Measurements from ENCODE around the gene CAMKMT. TPM values are rescaled to one million over a fixed set of nuclear protein-coding genes. Genes with fewer than 3 reads are reported as not detected.
"Not testable (repeated sequence)": the region's sequence is repeated elsewhere in the genome, so short reads cannot be mapped to it uniquely, and the experiment has no call there.

Gene CAMKMT
- polyA plus RNA-seq, 10 donors, result 3.5 to 8.9 (median 5.9) TPM

DNA sequence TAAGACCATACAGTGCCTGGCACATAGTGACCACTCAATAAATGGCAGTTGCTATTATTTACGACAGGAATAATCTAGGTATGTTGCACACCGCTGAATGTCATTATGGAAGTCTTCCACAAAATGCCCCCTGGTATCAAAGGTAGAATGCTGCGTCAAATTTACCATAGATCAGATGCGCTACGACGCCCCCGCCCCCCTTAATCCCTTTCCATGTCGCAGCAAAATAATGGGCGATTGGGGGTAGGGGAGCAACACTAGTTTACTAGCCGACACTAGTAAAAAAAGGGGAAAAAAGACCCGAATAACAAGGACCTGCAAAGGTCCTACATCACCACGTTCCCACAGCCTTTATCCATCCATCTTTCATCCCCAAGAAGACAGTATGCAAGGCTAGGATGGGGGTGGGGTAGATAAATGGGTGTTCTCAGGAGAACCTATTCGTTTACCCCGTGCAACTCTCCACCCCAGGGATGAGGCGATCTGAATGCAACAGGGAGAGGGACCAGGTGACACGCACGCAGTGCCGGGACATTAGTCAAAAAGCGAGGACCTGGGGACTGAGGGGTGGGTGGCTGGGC is 908 bp upstream of the CAMKMT start:
- peak in 1 of 3 donors; percentile 30 for DNase-seq

DNA sequence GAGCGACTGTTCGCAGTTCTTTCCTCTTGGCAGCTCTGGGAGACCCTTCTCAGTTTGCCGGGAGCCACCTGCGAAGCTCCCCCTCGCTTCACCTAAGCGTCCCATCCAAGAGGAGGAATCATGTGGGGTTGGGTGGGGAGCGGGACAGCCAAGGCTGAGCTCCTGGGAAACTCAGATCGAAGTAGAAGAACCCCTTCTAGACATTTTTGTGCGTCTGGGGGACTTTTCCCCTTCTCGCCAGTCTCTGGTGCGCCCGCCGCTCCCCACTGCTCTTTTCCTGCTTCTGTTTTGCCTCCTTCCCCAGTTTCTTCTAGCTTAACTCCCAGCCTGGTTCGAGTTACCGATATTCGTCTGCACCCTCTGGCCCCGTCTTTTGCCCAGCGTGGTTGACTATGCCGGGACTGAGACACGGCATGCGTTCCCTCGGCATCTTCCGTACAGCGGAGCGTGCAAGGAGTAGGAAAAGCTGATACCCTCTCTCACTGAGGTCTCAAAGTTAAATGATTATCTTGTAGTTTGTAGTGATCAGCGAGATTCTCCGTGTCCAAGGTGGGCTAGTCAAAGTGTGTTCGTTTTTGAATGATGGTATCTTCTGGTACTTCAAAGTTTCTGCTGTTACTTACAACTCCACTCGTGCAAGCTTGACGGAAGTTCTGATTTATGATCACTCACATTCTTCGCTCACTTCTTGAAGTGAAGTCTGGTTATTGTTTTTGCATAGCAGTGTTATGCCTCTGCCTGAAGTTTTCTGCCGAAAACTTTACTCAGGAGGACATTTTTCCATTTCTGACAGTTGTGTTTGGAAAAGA is 664 bp downstream of the CAMKMT start:
- DNase-seq, result peak; percentile 34 to 81 (median 47)

DNA sequence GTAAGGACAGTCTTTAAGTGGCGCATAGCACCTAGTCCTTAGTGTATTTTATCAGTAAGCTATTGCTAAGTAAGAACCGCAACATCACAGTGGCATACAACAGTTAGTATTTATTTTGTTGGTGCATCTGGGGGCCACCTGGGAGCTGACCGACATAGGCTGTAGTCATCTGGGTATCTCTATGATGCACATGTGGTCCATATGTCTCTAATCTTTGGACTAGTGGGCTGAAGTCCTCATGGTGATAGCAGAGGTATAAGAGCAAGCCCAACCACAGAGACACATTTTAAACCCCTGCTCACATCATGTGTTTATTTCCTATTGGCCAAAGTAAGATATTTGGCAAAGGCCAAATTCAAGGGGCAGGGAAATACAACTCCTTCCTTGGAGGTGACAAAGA is 2.9 kb downstream of the CAMKMT start:
- DNase-seq, result no peak

DNA sequence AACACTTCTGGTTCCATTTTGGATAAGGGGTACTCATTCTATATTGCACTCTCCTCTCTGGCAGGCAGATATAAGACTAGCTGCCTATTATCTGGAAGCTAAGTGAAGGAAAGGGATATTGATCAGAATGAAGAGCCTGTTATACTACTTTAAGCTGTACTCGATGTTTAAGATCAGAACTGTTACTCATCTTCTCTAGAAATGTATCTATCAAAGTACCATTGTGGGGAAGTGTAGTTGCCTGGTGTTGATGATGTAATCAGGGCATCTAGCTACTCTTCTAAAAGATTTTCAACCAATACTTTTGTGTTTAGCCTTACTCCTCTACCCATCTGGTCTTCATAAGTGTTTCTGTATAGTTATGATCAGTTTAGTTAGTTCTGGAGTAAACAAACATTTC is 5.8 kb downstream of the CAMKMT start:
- no peak for DNase-seq

DNA sequence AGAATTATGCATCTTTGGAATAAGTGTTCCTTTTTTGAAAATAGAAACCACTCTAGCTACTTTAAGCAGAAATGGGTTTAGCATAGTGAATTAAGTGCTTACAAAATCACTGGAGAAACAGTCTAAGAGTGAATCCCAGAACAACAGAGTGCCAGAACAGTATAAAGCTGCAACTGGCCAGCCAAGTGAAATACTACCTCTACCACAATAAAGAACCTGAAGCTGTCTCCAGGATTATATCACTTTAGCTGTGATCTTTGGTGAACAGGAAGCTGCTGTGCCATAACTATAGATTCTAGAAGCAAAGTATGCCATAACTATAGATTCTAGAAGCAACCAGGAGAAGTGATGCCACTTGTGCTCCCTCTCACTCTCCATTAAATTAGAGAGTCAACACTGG is 7.6 kb downstream of the CAMKMT start:
- DNase-seq, result no peak

DNA sequence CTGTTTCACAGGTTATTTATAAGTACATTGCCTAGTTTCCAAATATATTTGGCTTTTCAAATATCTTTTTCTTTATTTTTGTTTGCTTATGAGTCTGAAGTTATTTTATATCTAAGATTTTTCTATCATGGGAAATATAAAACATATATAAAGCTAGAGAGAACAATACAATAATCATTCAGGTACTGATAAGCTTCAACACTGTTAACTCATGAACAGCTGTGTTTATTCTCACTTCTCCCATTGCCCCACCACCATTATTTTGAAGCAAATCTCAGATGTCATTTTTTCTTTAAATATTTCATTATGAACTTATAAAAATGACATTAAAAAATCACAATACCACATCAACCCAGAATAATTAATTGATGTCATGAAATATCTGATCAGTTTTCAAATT is 9.7 kb downstream of the CAMKMT start:
- DNase-seq, result no peak

DNA sequence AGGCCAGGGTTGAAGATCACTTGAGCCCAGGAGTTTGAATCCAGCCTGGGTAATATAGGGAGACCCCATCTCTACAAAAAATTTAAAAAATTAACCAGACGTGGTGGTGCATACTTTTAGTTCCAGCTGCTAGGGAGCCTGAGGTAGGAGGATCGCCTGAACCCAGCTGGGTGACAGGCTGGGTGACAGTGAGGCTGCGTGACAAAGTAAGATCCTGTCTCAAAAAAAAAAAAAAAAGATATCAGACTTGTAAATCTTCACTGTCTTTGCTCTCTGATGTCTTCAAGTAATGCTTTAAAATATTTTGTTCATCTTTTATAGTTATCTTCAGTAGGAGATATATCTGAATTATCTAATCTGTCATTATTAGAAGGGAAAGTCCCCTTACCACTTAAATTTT is 10.5 kb downstream of the CAMKMT start:
- no peak for DNase-seq

DNA sequence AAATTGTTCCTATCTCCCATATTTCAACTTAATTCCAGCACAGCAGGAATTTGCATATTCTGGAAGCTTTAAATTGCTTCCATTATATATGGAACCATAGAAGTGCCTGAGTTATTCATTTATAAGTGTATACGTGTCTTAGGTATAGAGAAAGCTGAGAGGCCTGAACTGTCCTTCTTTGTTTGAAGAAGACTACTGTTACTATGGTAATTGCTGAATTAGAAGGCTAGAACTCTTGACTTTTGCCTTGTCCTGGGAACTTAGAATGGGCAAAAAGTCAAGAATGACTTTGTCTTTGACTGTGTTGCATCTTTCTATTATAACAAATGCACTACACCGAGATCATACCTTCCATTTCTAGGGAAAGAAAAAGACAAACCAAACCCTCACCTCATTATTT is 15.7 kb downstream of the CAMKMT start:
- DNase-seq, result no peak

DNA sequence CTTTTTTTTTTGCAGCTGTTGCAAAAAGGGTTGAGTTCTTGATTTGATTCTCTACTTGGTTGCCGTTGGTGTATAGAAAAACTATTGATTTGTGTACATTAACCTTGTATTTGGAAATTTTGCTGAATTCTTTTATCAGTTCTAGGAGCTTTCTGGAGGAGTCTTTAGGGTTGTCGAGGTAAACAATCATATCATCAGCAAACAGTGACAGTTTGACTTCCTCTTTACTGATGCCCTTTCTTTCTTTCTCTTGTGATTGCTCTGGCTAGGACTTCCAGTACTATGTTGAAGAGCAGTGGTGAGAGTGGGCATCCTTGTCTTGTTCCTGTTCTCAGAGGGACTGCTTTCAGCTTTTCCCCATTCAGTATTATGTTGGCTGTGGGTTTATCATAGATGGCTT is 23.5 kb downstream of the CAMKMT start:
- not testable (repeated sequence) for DNase-seq

DNA sequence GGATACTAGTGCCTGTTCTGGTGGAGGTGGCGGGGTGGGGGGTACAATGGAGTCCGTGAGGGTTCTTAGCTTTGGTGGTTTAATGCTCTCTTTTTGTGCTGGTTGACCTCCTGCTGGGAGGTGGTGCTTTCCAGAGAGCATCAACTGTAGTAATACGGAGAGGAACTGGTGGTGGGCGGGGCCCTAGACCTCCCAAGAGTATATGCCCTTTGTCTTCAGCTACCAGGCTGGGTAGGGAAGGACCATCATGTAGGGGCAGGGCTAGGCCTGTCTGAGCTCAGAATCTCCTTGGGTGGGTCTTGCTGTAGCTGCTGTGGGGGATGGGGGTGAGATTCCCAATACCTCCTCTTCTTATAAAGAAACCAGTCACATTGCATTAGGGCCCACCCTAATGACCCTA is 27.1 kb downstream of the CAMKMT start:
- DNase-seq, result no peak

DNA sequence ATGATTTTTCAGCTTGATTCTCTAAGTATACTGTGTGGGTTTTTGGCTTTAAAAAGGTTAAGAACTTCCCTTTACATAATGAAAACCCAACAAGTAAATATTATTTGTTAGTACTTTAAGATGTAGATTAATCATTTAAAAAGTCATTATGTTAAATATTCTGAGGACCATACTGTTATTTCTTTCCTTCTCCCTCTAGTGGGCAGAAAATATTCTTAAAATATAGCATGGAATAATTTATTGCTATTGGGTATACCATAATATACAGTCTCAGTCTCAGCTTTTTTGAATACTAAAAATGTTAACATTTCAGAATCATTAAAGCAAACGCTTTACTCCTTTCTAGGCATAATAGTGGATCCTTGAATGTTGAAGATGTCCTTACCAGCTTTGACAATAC is 28.1 kb downstream of the CAMKMT start:
- no peak for DNase-seq

DNA sequence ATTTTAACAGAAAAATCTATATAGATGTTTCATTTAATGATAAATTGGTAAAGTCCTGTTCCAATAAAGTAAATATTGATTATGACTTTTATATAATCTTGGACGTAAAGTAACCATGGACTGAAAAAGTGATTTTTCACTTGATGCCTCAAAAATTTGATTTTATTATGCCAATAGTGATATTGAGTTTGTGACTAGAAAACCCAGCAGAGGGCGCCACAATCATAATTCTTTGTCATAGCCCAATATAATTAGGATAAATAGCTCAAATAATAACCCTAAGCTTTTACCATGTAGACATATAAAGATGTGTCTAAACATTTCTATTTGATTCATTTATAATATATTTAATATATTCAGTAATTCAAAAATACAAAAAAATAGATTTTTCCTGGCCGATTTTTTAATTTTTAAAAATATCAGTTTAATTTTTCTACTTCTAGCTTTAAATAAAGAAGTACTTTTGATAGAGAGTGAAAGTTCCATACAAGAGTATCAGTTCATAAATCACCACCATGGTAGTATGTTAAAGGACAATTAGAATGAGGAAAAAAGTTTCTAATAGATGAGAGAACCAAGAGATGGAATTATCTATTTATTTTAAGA is 30.7 kb downstream of the CAMKMT start:
- DNase-seq, result peak; percentile 23 to 44 (median 40)

DNA sequence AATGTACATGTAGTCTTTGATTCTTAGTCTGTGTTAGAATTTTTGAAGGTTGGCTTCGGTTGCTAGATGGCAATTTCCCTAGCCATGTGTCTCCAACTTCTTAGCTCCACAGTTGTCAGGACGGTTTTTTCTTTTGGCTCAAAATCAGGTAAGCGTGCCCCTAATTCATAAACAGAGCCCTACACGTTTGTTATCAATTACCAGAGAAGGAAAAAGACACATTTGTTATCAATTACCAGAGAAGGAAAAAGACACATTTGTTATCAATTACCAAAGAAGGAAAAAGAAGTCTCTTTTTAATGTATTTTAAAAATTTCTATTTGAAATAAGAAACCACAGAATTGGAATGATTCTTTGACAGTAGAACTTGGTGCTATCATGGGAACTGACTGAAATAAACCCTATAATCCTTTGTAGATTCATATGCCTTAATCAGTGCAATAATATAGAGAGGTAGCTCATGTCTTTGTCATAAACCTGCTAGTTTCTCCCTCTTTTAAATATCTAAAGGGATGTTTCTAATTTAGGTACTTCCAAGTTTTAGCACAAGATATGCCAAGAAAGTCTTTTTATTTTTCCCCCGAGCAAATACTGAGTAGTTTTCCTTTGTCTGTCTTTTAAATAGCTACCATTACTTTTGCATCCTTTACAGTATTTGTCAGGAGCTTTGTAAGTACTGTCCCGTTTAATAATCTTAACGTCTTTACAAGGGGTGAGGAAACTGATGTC is 35.9 kb downstream of the CAMKMT start:
- DNase-seq, result peak; percentile 7 to 54 (median 22)

DNA sequence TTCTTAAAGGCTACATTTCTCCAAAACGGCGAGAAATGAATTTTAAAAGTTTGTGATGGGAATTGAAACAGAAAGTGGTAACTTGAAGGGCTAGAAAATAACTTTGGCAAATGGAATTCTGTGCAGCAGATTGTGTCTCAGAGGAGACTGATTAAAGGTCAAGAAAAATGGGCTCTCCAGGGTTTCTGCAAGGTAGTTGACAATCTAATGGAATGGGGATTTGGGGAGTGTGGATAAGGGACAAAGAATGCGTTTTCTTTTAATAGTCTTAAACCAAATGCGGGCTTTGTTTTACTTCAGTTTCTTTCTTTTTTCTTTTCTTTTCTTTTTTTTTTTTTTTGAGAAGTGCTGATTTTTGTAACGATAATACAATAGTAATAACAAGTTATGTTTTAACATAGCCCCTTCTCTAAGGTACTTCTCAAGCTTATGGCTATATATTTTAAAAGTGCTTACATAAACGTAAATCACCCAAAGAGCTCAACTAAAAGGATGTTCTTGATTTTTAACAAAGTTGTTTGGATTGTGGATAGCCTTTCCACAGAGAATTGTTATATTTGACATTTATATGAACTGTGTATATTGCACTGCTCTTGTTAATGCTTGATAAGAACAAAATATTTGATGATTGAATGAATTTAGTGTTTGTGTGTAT is 36.6 kb downstream of the CAMKMT start:
- DNase-seq, result peak in 1 of 3 donors; percentile 31

DNA sequence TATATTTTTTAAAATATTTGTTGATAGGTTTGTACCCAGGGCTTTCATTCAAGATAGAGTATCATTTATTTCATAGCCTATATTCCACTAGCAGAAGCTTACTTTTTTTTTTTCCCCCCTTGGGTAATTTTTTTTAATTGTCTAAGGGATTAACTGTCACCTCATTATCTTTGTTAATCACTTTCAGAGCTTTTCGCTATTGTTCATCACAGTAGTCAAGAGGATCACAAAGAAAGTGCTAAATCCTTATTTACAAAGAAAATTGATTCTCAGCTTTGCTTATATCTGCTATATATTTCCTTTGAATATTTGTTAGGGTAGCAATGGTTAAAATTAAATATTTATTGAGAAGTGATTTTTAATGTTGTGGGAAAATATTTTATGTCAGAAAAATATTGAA is 59.0 kb downstream of the CAMKMT start:
- no peak for DNase-seq

DNA sequence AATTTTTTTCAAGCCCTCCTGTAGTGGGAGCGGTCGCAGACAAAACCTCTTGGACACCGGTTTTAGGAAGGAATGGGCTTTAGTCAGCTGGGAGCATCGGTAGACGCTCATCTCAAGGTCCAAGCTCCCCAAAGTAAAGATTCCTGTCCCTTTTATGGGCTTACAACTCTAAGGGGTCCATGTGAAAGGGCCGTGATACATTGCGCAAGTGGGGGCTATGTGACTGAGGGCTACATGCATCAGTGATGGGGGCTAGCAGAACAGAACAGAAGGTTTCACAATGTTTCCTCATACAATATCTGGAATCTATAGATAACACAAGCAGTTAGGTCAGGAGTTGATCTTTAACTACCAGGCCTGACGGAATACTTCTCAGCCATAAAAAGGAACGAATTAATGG is 62.5 kb downstream of the CAMKMT start:
- no peak for DNase-seq

DNA sequence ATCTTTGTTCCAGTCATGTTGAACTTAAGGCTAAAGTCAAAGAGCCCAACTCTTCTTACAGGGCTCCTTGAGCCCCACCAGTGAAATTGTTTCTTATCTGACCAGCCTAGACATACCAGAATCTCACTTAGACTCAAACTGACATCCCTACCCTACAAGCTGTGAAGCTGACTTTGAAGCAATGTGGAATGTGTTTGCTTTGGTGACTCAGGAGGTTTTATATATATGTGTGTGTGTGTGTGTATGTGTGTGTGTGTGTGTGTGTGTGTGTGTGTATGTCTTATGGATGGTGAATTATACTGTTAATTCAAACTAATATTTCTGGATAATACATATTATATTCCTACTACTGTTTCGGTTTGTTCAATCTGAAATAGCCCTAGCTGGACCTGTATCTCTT is 67.3 kb downstream of the CAMKMT start:
- no peak for DNase-seq

DNA sequence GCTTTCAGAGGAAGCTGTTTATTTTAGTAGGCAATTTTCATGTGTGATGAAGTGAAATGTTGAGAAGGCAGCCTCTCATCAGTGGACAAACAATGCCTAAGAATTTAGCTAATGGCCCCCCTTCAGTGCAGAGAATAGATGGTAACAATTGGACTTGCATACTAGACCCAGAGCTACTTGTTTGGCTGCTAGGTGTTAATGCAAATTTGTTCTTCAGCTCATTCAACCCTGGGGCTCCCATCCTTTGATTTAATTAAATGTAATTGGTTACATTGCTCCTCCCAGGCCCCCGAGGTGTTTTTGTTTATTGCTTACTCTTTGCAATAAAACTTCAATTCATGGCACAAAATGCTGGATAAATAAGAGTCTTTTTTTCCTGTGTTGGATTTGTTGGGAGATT is 68.6 kb downstream of the CAMKMT start:
- DNase-seq, result no peak

DNA sequence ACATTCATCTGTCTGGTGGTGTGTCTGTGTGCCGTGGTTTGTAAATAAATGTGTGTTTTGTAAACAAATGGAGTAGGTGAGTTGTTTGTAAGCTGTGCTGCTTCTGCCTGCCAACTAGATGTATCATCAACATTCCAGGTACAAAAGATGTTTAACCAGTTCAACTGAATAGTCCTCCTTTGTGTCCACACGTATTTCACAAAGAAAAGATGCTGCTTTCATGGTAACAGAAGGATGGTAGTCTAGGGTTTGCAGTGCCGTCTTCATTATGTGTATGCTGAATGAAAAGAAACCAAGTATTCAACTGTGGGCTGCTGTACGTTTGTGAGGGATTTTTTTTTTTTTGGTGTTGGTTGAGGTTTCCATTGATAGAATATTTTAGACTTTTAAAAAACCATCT is 72.1 kb downstream of the CAMKMT start:
- DNase-seq, result no peak

DNA sequence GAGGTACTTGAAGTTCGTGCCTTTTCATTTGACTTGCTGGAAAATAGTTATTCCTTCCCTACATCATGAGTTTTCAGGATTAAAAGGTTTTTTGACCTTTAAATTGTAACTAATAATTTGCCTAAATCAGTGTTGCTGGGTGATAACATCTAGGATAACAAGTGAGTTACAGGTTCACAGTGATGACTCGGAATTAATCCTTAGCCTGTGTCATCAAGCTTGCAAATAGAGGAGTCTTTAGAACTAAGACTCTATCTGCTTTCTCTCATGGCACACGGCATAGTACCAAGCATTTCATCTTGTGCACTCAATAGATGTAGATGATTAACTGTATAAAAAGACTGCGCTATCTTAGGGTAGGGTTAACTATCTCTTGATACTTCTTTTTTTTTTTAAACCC is 79.5 kb downstream of the CAMKMT start:
- no peak for DNase-seq

DNA sequence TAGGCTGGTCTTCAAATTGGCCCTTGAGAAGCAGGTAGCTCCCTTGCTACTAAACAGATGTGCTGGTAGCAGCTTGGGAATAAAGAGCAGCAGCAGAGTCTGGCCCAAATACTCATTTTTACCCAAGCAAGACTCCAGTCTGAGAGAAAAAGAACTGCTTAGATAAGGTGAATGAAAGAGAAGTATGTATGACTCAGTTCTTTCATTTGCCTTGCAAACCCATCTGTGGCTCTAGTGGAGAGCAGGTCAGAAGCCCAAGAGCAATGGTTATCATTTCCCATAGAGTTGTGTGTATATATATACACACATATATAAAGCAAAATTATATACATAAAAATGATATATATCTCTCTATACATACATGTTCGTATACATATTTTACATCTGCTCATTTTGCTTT is 80.3 kb downstream of the CAMKMT start:
- DNase-seq, result no peak

DNA sequence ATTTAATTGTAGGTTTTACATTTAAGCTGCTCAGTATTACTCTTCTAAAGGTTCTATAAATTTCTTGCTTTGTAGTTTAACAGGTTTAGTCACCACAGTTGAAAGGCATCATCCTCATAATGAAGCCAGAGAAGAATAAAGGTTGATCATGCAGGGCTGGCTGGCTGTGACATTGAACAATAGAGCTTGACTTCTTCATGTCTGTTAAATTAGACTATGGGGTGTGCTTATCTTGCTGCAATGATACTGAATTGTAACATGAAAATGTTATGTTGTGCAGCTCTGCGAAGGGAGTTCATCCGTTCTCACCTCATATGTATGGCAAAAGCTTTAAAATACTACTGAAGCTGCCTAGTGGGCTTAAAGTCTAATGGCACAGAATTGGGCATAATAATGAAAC is 81.8 kb downstream of the CAMKMT start:
- no peak for DNase-seq
